Gastroesophageal sphincter (tissue), 4 donors: ENCODE results near the gene ESR1. TPM values are rescaled to one million over a fixed set of nuclear protein-coding genes. Genes with fewer than 3 reads are reported as not detected.
"Not testable (repeated sequence)": the region's sequence is repeated elsewhere in the genome, so short reads cannot be mapped to it uniquely, and the experiment has no call there.

Experiments used
- ATAC-seq: fragments of 150-250 bp; one replicate; pipeline ENCODE4 v1.9.1; 2016; ENCODE audit warnings: mild to moderate bottlenecking, moderate library complexity
- H3K27ac ChIP-seq, 4 donors: fragments of 200-600 bp; sonication (generic) in 3 of 4; 1 replicate in 3 of 4; 2 replicates in 1 of 4; pipeline ENCODE4 v1.5.1; 2016 to 2019
- H3K27me3 ChIP-seq: fragments of 200-600 bp; sonication (generic); one replicate; pipeline ENCODE4 v1.5.1; 2019
- H3K36me3 ChIP-seq, 2 donors: fragments of 200-600 bp; sonication (generic); one replicate each; pipeline ENCODE4 v1.5.1; 2019; ENCODE audit warnings: control low read depth in 1 of 2
- H3K4me1 ChIP-seq, 3 donors: fragments of 200-600 bp; sonication (generic); 1 replicate in 2 of 3; 2 replicates in 1 of 3; pipeline ENCODE4 v1.5.1; 2016 to 2019; ENCODE audit warnings: control low read depth in 2 of 3
- H3K4me3 ChIP-seq, 2 donors: fragments of 200-600 bp; sonication (generic); one replicate each; pipeline ENCODE4 v1.5.1; 2019; ENCODE audit warnings: mild to moderate bottlenecking in 1 of 2, moderate library complexity in 1 of 2
- H3K9me3 ChIP-seq, 3 donors: fragments of 200-600 bp; sonication (generic); one replicate each; pipeline ENCODE4 v1.5.1; 2017 to 2019; ENCODE audit warnings: control low read depth in 2 of 3
- EP300 ChIP-seq: sonication (generic); formaldehyde crosslinking; IDR thresholded peaks from one replicate; pipeline ENCODE4 v1.6.1; 2017; ENCODE audit warnings: antibody characterized with exemption, mild to moderate bottlenecking
- POLR2A ChIP-seq, 2 donors: fragments of 450-650 bp; IDR thresholded peaks; one replicate each; pipeline ENCODE4 v1.6.1; 2017; ENCODE audit warnings: antibody characterized with exemption in 2 of 2, mild to moderate bottlenecking in 2 of 2, moderate library complexity in 1 of 2
- POLR2AphosphoS5 ChIP-seq: sonication (generic); formaldehyde crosslinking; IDR thresholded peaks from one replicate; pipeline ENCODE4 v1.6.1; 2017; ENCODE audit warnings: antibody characterized with exemption
- WGBS, 2 donors: methylation state at CpG; one replicate each; pipeline ENCODE4 v1.1.5; 2018; ENCODE audit warnings: low coverage in 1 of 2; 5-methylcytosine and 5-hydroxymethylcytosine counted together
- total RNA-seq, 4 donors: library from RNA; depleted of rRNA; stranded (reverse); fragments of >200 nt; gene quantifications; one replicate each; pipeline ENCODE4 v1.1.0, GENCODE V29; 2016
- TF ChIP-seq, protein P1 (sequence below), 4 experiments: fragments of 200-600 bp in 2 of 4; fragments of 450-650 bp in 2 of 4; sonication (generic) in 1 of 4; IDR thresholded peaks; one replicate each; pipeline ENCODE4 v1.5.1; 2017 to 2019; ENCODE audit warnings: antibody characterized with exemption in 4 of 4, mild to moderate bottlenecking in 2 of 4, moderate library complexity in 2 of 4

Gene ESR1
- total RNA-seq, 4 donors from 2014 or later = 0.93 to 2.3 (median 0.97) TPM

DNA sequence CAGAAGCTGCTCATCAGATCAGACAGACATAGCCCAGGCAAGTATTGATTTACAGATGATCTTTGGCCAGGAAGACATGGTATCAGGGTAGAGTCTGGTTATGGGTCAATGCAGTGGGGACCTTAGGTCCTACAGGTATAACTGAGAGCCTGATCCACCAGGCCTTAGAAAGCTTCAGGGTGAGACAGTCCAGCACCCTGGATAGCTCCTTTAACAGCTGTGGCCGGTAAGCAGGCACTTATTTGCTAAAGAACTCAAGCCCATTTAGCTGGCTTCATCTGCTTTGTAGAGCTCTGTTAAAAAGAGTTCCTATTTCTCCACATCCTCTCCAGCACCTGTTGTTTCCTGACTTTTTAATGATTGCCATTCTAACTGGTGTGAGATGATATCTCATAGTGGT, 39.6 kb downstream of the ESR1 start:
- H3K27ac ChIP-seq = no peak overlapping the region
- WGBS, 2 donors = 0 to 14% methylated on average over 1 of the region's 1 CpG

DNA sequence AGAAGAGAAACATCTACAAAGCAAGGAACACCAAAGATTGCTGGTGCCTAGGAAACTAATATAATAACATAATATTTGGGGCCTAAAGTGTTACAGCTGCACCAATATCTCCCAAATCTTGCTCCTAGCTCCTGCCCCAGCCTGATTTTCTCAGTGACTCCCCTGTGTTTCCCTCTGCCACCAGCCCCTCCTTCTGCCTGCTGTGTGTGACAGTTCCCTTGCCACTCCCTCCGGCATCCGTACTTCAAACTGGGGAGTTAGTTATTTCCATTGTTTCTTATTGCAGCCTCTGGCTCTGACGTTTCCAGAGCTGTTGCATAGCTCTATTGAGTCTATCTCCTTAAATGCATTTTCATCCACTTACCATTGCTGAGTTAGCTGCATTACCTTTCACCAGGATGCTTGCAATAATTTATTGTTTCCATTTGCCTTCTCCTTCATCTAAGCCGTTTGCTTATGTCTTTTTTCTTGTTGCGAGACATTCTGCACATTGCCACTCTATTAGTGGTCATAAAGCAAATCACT, 43.1 kb downstream of the ESR1 start:
- ATAC-seq = no peak
- TF ChIP-seq POLR2A (IDR thresholded peaks at IDR 0.05) (no peak), POLR2AphosphoS5 (no peak), EP300 (no peak)
- TF ChIP-seq, protein P1, sequence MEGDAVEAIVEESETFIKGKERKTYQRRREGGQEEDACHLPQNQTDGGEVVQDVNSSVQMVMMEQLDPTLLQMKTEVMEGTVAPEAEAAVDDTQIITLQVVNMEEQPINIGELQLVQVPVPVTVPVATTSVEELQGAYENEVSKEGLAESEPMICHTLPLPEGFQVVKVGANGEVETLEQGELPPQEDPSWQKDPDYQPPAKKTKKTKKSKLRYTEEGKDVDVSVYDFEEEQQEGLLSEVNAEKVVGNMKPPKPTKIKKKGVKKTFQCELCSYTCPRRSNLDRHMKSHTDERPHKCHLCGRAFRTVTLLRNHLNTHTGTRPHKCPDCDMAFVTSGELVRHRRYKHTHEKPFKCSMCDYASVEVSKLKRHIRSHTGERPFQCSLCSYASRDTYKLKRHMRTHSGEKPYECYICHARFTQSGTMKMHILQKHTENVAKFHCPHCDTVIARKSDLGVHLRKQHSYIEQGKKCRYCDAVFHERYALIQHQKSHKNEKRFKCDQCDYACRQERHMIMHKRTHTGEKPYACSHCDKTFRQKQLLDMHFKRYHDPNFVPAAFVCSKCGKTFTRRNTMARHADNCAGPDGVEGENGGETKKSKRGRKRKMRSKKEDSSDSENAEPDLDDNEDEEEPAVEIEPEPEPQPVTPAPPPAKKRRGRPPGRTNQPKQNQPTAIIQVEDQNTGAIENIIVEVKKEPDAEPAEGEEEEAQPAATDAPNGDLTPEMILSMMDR (IDR thresholded peaks at IDR 0.05) = no peak
- H3K9me3 ChIP-seq = no peaks in the 10 kb centered on the region
- 13 to 61% methylated on average over 4 to 5 of the region's 5 CpGs for WGBS, 2 donors
- H3K4me3 ChIP-seq = no peak overlapping the region
- no peaks in the 10 kb centered on the region for H3K4me1 ChIP-seq
- H3K27ac ChIP-seq = no peak overlapping the region
- no peaks in the 10 kb centered on the region for H3K36me3 ChIP-seq
- no peaks in the 10 kb centered on the region for H3K27me3 ChIP-seq

More for the DNA sequence above, 39.6 kb downstream of the ESR1 start:
- TF ChIP-seq, protein P1 (IDR thresholded peaks at IDR 0.05) = no peak
- no peak for TF ChIP-seq POLR2A (IDR thresholded peaks at IDR 0.05)
- no peak for TF ChIP-seq EP300
- TF ChIP-seq POLR2AphosphoS5 = no peak
- Histone ChIP-seq H3K4me3 (no peak overlapping the region), H3K9me3 (no peaks in the 10 kb centered on the region), H3K27me3 (no peaks in the 10 kb centered on the region), H3K4me1 (no peaks in the 10 kb centered on the region), H3K36me3 (no peaks in the 10 kb centered on the region)
- ATAC-seq = no peak

DNA sequence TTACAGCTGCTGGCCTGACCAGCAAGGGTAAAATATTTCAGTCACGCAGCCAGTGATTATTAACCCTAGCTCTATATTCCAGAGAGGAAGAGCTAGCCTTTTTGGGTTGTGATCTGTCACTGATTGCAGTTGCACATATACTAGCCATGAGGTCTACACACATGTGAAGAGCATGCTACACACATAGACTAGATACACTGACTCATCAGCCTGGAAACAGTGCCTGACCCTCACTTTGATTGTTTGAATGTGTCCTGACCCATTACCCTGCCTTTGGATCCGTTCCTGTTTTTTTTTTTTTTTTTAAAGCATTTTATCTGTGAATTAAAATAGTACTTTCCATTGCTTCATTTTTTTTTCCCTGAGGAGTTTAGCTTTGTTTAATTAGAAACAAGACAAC, 50.8 kb downstream of the ESR1 start:
- Histone ChIP-seq H3K27me3 (no peaks in the 10 kb centered on the region), H3K4me1 (no peaks in the 10 kb centered on the region), H3K9me3 (no peaks in the 10 kb centered on the region), H3K27ac (no peak overlapping the region), H3K36me3 (no peaks in the 10 kb centered on the region), H3K4me3 (no peak overlapping the region)
- TF ChIP-seq POLR2A (IDR thresholded peaks at IDR 0.05) (no peak), POLR2AphosphoS5 (no peak), EP300 (no peak)
- TF ChIP-seq, protein P1 (IDR thresholded peaks at IDR 0.05) = no peak
- WGBS, 2 donors = 49 to 65% methylated on average over 2 of the region's 2 CpGs
- no peak for ATAC-seq

DNA sequence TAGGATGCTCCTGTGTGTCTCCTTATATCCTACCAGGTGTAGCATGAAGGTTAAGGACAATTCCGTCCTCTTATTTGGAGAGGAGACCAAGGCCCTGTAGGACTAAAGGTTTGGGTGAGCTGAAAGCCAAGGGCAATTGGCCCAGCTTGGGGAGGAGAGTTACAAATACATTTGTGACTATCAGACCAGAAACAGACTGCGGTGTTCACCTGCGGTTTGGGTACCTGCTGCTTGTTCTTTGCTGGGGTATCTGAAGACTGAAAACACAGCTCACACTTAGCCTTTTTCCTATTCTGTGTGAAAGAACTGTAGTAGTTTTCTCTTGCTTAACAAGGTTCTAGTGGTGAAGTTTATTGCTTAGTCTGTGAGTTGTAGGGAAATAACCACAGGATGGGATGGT, 55.0 kb downstream of the ESR1 start:
- no peaks in the 10 kb centered on the region for H3K27me3 ChIP-seq
- H3K4me3 ChIP-seq = no peak overlapping the region
- H3K36me3 ChIP-seq = no peaks in the 10 kb centered on the region
- no peak overlapping the region for H3K27ac ChIP-seq
- TF ChIP-seq, protein P1 (IDR thresholded peaks at IDR 0.05) = no peak
- TF ChIP-seq POLR2AphosphoS5 = no peak
- TF ChIP-seq EP300 = no peak
- TF ChIP-seq POLR2A (IDR thresholded peaks at IDR 0.05) = no peak
- no peak for ATAC-seq
- H3K9me3 ChIP-seq = no peaks in the 10 kb centered on the region
- WGBS, 2 donors = 93 to 100% methylated on average over 2 to 3 of the region's 3 CpGs
- no peaks in the 10 kb centered on the region for H3K4me1 ChIP-seq

DNA sequence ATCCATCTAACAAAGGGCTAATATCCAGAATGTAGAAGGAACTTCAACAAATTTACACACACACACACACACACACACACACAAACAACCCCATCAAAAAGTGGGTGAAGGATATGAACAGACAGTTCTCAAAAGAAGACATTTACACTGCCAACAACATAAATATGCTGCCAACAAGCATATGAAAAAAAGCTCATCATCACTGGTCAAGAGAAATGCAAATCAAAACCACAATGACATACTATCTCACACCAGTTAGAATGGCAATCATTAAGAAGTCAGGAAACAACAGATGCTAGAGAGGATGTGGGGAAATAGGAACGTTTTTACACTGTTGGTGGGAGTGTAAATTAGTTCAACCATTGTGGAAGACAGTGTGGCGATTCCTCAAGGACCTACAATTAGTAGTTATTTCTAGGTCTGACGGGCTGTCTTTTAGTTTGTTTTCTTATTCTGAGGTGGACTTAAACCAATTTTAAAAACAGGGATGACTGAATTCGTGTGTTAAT, 59.9 kb downstream of the ESR1 start:
- not testable (repeated sequence) for ATAC-seq, H3K36me3 ChIP-seq, H3K4me1 ChIP-seq, H3K27ac ChIP-seq, H3K27me3 ChIP-seq, H3K9me3 ChIP-seq, H3K4me3 ChIP-seq
- WGBS, 2 donors = 59 to 61% methylated on average over 4 of the region's 4 CpGs
